Activated CD4-positive, CD25-positive, alpha-beta regulatory T cell (primary cell): ENCODE data around the gene UBE2E2.
"Not testable (repeated sequence)": the region's sequence is repeated elsewhere in the genome, so short reads cannot be mapped to it uniquely, and the experiment has no call there.

ENCODE experiments used
- DNase-seq, 4 experiments: peaks; one replicate each; lab custom pipeline; 2025; lab: John Stamatoyannopoulos, UW

Gene UBE2E2

DNA sequence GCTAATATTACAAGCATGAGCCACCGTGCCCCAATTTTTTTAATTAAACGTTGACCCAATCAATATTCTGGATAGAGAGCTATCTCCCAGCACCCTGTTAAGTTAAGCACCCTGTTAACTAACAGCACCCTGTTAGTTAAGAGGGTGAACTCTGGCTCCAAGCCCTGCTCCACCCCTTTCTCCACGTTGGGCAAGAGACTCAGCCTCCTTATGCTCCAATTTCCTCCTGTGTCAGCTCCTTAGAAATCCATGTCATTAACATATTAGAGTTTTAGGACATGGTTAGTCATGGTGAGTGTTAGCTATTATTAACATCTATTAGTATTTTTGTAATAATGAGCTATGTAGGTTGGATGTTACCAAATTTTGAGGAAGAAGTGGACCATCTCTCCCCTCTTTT lies 385.4 kb downstream of the UBE2E2 start:
- DNase-seq, result no peak

DNA sequence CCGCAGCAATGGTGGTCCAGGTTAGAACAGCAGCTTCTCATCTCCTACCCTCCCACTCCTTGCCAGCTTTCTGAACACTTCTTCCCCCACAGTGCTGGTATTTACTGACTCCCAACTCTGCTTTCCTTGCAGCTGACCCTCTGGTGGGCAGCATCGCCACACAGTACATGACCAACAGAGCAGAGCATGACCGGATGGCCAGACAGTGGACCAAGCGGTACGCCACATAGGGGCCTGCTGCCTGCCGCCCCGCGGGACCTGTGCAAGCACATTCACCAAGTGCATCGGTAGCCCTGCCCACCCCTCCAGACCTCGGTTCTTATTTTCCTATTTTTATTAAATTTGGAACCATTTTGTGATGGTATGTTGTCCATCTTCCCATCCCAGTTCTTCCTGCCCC lies 386.5 kb downstream of the UBE2E2 start:
- no peak for DNase-seq

DNA sequence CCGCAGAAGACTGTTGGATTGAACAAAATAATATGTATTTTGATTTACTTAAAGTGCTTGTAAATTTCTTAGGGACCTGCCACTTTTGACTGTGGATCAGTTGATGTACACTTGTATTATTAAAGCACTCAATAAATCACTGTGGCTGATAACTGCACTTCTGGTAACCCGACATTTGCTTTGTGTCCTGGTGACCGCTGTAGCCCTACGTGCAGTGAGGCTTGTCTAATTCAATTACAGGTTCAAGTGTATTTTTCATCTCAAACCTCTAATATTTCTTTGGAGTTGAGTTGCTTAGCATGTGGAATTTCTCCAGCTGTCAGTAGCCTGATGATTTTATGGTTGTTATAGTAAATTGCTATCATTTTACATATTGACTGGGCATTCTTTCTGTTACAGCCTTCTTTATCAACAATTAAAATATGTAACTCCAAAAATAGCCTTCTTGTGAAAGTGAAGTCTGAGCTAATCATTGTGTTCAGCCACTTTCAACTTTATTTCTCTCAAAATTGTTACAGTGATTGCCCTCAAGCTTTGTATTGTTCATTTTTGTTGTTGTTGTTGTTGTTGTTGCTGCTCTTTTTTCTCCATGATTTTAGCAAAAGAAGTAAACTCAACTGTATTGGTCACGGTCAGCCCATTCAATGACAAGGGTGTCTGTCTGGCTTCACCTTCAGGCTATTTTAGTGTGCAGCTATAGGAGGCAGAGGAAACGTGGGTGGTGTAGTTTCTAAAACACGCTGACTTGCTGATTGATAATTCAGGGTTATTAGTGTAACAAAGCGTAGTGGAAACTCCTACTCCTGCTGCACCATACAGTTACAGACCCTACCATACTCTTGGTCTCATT lies 387.5 kb downstream of the UBE2E2 start:
- no peak for DNase-seq

DNA sequence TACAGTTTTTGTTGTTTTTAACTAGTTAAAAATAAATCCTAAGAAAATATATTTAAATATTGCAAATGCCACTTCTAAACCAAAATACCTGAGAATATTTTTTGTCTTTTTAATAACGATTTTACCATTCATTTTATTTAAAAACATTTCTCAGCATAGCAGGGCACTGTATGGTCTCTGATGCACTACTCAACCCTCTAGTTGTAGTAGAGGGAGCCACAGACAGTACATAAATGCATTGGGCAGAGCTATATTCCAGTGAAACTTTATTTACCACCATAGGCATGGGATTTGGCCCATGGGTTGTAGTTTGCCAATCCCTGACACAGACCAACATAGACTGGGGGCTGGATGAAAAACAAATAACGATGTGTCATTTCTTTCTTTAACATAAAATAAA lies 388.2 kb downstream of the UBE2E2 start:
- no peak for DNase-seq

DNA sequence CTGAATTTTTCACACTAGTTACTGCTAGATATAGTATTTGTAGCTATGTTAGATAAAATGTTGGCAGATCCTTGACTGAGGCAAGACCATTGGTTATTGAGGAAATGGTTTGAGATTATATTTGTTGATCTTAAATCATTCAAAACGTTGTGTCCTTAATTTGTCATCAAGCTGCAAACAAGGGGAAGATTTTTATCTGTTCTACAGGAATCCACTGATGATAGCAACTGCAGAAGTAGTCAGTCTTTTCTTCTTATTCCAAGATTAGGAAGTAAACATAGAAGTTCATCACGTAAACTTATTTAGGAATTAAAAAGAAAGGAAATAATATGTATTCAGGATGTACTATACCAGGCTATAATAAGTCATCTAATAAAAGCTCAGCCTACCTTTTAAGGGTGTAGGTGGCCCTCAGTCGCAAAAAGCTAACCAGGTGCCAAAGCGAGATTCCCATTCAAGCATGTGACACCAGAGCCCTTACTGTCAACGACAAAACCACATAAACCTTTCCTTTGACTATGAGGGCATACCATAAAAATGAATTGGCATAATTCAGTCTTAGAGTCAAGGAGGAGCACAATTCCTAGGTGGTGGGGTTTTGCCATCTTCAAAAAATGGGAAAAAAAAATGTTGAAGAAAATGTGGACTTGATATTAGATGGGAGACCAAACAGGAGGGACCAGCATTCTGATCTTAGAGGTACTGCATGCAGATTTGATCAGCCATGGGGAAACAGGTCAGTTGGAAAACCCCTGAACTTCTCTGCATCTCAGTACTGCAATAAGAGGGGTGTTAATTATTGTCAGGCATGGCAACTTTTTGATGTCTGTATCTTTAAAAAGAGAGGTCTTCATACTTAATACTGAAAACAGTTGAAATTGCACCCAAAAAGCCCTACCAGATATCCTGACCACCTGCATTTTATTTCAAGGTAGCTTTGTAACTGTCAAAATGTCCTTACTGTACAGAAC lies 390.1 kb downstream of the UBE2E2 start:
- no peak for DNase-seq

DNA sequence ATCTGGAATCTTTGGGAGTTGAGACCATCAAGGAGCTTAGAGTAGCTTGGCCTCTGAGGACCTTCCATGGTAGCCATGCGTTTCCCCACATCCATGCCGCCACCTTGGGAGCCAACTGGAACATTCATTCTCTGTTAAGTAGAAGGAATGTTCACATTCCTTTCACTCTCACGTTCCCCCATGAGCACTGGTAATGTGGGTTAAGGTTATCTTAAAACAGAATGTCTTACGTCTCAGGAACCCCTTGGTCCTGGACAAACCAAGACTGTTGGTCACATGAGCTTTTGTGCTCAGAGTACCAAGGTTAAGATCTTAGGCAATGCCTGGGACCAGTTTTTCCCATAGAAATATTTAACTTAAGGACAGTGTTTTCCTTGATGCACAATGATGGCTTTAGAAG lies 390.9 kb downstream of the UBE2E2 start:
- no peak for DNase-seq

DNA sequence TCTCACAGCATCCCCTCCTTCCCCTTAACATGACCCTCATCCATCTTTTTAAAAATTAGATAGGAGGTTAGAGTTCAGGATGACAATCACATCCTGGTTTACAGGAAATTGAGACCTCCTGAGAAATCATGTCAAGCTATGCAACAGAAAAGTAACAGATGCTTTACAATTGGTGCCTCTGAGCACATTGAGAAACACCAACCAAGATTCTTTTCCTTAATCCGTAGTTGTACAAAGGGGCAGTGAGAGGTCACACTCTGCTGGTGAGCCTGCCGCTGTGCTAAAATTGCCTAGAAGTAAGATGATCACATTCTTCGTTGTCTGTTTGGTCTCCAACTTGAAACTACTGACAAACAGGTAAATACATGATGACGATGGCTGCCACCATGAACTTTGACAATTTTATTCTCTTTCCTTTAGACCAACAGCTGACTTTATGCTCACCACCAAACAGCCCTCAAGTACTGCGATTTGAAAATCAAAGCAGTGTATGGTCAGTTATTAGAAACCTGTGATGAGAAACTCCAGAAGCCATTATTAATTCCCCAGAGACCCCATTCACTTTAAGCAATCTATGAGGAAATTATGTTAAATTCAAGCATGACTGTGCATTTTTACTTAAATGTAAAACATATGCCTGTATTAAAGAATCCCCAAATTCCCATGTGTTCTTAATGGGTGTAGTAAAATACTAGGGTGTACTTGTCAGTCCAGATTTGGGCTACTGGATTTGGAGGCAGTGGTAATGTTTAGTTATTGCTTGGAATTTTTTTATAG lies 392.0 kb downstream of the UBE2E2 start:
- DNase-seq, result no peak

DNA sequence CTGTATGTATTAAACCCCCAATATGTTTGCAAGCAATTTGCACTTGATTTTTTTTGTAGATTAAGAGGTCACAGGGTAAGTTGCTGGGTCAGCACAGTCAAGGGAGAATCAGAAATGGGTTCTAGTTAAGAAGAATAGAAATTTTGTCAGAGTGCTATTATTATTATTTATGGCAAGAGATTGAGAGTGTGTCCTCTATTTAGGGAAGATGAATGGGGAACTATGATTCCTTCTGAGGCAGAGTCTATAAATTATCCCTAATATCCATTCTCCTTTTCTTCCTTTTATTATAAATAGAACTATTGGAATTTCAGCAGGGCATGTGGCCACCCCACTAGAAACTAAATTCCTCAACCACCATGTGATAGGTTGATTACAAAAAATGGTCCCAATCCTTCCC lies 392.7 kb downstream of the UBE2E2 start:
- DNase-seq, result no peak

DNA sequence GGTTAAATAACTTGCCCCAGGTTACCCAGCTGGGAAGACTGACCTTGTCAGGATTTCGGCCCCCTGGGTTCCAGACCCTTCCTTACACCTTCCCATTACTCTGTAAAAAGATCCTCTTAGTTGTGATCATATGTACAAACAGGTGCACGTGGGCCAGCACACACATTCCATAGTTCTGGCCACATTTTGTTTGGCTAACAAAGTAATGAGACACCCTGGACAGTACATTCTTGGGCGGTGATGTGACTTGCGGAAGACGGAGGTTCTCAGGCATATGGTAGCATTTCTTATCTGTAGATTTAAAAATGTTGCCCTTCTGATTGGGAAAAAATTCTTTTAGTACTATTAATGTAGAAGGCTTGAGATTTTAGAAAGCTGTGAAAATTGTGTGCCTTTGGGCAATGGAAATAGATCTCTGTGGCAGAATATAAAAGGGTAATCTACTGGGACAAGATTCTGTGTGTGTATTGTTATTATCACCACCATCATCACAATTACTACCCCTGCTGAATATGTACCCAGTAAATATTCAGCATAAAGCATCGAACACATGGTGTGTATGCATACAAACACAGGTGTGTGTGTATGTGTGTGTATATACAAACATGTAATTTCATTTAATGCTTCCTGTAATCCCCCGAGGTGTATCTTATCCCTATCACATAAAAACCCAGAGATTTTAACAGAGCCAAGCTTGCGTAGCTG lies 397.2 kb downstream of the UBE2E2 start:
- DNase-seq, result no peak

DNA sequence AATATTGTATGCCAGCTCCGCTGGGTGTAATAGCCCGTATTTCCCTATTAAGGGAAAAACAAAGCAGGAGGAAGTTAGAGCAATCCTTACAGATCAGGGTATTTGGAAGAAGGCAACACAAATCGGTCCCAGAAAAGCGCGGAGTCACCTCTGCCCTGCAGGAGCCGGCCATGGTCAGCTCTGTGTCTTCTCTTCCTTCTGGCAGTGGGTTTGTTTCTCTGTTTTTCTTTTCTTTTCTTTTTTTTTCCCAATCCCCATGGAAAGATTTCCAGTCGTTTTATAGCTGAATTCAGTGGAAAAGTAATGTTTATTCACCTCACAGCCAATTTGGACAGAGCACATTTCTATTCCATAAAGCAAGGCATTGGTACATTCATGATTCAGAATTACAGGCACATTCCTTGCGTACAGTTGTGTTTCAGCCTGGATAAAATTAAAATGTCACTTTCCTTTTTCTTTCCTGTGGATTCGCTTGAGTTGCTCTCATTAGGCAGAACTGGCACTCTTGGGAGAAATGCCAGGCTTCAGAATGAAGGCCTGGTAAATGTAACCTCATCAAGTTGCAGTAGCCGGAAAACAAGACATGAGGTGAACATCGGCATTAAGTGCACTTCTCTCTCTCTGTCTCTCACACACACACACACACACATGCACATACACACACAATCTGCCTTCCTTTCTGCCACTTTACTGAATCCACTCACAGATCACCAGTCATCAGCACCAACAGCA lies 398.1 kb downstream of the UBE2E2 start:
- DNase-seq, result no peak

DNA sequence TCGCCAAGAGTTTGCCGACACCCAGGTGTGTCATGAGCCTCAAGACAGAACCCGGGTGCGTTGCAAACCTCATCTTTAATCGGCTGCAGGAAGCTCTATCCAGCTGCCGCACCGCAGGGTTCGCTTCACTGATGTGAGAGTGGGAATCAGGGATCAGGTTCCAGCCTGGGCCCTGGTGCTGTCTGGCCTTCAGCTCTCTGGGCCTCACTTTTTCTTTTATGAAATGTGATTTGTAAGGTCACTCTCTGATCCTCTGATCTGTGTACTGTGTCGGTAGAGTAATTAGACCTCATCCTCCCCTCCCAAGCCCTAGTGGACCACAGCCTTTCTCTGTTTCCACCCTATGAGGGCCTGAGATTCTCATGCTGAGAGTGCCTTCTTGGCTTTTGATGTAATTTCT lies 399.8 kb downstream of the UBE2E2 start:
- no peak for DNase-seq

DNA sequence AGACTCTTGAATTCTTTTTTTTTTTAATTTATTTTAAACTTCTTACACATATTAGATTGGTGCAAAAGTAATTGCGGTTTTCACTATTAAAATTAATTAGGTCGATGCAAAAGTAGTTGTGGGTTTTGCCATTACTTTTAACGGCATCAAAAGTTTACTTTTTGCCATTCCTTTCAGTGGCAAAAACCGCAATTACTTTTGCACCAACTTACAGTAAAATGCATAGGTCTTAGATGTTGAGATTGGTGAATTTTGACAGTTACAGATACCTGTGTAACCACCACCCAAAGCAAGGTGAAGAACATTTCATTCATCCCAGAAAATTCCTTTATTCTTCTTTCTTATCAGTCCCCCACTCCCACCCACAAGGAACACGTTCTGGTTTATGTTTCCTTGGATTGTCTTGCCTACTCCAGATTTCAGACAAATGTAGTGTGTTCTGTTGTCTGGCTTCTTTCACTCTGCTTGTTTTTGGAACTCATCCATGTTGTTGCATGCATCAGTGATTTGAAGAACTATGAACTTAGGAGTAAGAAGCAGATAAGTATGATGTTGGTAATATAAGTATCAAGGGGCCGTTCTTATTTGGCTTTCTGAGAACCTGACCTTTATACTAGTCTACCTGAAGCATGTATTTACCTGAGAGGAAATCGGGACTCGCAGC lies 404.2 kb downstream of the UBE2E2 start:
- DNase-seq, result no peak

DNA sequence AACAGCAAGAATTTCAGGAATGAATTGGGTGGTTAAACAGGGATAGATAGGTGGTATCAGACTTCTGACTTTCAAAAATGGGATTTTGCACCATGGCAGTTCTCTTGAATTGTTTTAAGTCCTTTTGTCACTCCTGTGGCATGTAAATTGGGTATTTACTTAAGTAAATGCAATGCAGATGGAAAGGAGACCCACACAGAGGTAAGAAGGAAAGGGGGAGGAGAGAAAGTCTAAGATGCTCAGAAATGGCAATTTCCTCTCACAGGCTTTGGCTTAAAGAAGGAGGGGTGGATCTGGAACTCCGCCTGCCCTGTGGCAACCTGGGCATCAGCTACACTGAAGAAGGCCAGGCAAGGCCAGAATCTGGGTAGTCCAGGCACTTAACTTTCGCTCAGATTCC lies 405.5 kb downstream of the UBE2E2 start:
- DNase-seq, result no peak

DNA sequence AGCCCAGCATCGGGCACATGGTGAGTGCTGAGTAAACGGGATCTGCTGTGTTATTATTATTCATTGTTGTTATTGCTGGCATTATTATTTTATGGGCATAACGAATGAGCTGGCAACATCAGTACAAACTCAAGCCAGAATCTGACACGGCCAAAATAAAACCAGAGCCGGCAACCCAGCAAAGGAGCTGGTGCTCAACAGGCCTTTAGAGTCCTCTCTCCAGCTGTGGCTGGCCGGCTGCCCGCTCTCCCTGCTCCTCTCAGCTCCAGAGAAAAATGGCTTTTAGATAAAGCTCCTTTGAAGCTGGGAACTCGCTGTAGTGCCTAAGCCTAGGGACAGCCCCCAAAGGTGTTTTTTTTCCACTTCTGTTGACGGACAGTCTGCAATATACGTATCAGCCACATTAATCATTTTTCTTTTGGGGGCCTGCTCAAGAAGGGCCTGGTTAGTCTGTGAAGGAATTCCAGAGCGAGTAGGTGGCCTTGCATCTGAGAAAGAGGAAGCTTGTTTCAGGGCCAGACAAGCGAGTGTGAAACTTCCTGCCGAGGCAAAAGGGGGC lies 408.7 kb downstream of the UBE2E2 start:
- no peak for DNase-seq

DNA sequence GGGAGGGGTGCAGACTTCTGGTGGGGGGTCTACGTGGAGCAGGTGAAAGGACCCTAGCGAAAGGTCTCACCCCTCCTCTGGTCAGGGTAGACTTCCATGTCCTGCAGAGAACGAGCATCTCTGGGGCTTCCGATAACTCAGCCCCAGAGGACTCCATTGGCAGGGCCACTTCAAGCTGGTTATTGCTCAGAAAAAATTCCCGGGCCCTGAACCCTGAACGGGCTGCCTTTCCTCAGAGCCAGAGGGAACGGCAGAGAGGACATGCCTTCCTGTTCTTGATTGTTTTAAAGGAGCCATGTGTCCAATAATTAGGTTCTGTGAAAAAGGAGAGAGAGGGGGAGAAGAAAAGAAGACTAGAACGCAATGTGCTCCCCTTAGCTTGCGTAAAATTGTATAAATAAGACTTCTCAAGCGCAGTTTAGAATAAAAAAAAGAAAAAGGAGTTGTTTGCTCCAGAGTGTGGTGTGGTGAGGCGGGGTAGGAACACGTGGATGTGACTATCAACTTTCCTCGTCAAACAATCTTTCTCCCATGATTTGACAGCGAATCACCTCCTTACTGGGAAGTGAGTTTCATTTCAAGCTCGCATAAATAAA lies 409.3 kb downstream of the UBE2E2 start:
- DNase-seq, result no peak

DNA sequence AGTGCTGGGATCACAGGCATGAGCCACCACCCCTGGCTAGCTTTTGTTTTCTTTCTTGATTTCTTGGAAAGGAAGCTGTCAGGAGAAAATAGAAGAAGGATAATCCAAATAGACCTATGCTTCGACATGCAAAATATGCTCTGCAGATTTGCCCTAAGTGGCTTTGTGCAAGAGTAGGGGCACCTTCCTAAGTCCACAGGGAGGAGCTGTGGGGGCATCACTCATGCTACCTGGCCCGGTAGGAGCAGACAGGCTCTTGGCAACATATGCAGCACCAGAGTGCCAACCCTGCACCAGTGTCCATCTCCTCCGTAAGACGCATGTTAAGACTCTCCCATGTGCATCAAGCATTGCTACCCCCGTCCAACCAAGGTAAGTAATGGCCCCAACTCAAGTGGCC lies 411.9 kb downstream of the UBE2E2 start:
- no peak for DNase-seq

DNA sequence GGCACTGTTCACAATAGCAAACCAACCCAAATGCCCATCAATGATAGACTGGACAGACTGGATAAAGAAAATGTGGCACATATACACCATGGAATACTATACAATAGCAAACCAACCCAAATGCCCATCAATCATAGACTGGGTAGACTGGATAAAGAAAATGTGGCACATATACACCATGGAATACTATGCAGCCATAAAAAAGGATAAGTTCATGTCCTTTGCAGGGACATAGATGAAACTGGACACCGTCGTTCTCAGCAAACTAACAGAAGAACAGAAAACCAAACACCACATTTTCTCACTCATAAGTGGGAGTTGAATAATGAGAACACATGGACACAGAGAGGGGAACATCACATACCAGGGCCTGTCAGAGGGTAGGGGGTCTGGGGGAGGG lies 415.3 kb downstream of the UBE2E2 start:
- DNase-seq, result not testable (repeated sequence)

DNA sequence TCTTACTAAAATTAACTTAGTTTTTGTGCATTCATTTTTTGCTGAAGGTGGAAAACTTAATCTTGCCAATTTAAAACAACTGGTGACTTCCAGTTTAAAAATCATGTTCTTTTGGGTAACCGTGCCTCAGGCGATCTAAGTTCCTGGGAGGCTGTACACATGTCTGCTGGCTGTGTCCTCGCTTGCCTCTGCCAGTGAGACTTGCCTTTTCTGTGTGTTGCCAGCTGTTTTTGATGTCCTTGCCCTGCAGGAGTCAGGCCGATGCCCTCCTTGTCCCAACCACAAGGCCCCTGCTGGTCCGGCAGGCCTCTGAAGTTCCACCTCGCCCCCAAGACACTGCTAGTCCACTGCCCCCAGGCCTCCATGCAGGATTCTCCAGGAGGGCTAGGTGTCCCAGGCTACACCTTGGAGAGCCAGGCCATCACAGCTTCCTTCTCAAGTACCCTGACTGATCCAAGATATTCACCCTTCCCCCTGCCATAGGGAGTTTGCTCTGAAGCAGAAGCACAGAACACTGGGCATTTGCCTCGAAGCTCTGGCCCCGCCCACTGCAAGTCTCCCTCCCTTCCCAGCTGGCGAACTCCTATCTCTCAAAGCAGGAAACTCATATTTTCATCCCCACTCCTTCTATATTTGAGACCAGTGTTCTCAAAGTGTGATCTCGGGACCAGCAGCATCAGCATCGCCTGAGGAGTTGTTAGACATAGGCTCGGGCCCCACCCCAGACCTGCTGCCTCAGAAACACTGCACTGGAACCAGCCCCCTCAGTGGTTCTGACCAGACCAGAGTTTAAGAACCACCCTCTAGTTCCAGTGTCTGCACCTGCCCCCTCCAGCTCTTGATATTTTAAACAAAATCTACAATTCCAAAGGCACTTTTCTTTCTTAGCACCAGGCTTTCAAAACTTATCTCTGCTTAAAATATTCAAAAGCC lies 416.8 kb downstream of the UBE2E2 start:
- no peak for DNase-seq

DNA sequence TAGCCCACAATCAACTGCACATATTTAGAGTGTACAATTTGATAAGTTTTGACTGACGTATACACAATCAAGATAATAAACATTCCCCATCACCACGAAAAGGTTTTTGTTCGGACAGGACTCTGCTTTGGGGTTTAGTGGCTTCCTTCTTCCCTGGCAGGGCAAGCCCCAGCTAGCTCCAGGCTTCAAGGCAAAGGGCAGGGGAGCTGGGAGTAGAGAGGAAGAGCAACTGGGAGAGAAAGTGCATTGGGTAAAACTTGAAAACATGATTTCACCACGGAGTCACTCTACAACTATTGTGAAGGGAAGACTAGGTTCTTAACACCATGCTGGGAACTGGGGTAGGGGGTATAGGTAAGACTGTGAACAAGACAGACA lies 417.5 kb downstream of the UBE2E2 start:
- no peak for DNase-seq
